ENCODE measurements around the gene RNF227. TPM values are rescaled to one million over a fixed set of nuclear protein-coding genes. Genes with fewer than 3 reads are reported as not detected.

The RNF227 gene
- total and polyA plus RNA-seq, 2 of the 8 experiments (the other 6 are each of a cell fraction or from before 2014, with no cell fraction given): 0.63 to 1.7 TPM

DNA sequence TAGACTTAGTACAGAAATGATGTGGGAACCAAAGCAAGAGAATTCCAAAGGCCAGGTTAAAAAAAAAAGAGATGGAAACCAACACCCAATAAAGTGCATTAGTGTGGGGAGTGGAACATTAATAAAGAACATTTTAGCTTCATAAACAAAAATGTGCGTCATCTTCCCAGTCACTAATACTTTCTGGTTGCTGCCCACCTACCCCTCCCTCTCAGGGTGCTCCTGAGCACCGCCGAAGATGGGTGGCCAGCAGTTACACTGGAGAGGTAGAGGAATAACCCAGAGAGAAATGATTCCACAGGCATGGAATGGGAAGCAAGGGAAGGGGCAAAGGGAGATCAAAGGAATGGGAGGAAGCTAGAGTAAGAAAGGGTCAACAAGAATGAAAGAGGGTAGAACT is 33.5 kb downstream of the RNF227 start:
- Histone ChIP-seq H4K20me1 (replicated peaks in 1 of 2; ENCODE audit: control insufficient read depth in 1 of 2, insufficient read depth in 2 of 2, low read length in 2 of 2) (no peaks in the 10 kb centered on the region), H2AFZ (ENCODE audit: low read length) (no peak overlapping the region), H3K9ac (replicated peaks in 1 of 4; ENCODE audit: extremely low read depth in 1 of 4, low read depth in 3 of 4, low read length in 3 of 4) (no peak overlapping the region), H3K23me2 (ENCODE audit: low read depth, low read length) (peaks cover 18% of the 10 kb centered on the region; the same call in 1 of the 2 replicates), H2BK15ac (ENCODE audit: low read length) (no peak overlapping the region), H2BK12ac (ENCODE audit: low read depth, low read length) (no peak overlapping the region), H3K36me3 (ENCODE audit: control insufficient read depth in 2 of 4, insufficient read depth in 4 of 4, low read length in 3 of 4) (peaks cover 3 to 10% (median 5%) of the 10 kb centered on the region in 4 experiments; a peak in 5 of 8 replicates), H4K8ac (ENCODE audit: extremely low read depth, insufficient read depth, low read length) (no peak overlapping the region), H4K5ac (ENCODE audit: insufficient read length, low read depth, low read length) (no peak overlapping the region), H2BK120ac (replicated peaks; ENCODE audit: low read depth, low read length) (no peak overlapping the region), H3K27ac (ENCODE audit: low read depth, low read length) (no peak overlapping the region), H3K79me2 (ENCODE audit: control insufficient read depth in 1 of 2, insufficient read depth in 2 of 2, low read length in 2 of 2) (no peaks in the 10 kb centered on the region), H3K23ac (ENCODE audit: insufficient read length) (no peak overlapping the region), H2BK5ac (ENCODE audit: low read depth, low read length) (no peak overlapping the region), H3K4ac (replicated peaks; ENCODE audit: insufficient read length, low read depth, low read length) (no peak overlapping the region), H3K27me3 (replicated peaks in 1 of 4; ENCODE audit: control insufficient read depth in 3 of 4, extremely low read depth in 1 of 4, insufficient read depth in 3 of 4, low read length in 3 of 4) (peaks cover 0 to 10% (median 3%) of the 10 kb centered on the region in 4 experiments; a peak in 3 of 7 replicates), H3K4me3 (ENCODE audit: extremely low read depth in 1 of 4, insufficient read depth in 2 of 4, low read depth in 3 of 4, low read length in 4 of 4) (no peak overlapping the region), H3K79me1 (ENCODE audit: low read depth, low read length) (no peaks in the 10 kb centered on the region), H2BK20ac (ENCODE audit: low read length) (no peak overlapping the region), H3K4me1 (replicated peaks in 1 of 4; ENCODE audit: control insufficient read depth in 3 of 4, insufficient read depth in 4 of 4, low read length in 3 of 4) (peaks cover 0 to 10% (median 4%) of the 10 kb centered on the region in 4 experiments; a peak in 5 of 7 replicates), H2AK5ac (ENCODE audit: low read depth, low read length) (no peak overlapping the region), H4K91ac (replicated peaks; ENCODE audit: insufficient read length, low read length) (no peak overlapping the region), H3K14ac (ENCODE audit: insufficient read length) (no peak overlapping the region), H3K9me3 (ENCODE audit: insufficient read depth in 2 of 2, low read depth in 1 of 2, low read length in 1 of 2) (no peaks in the 10 kb centered on the region), H3K4me2 (ENCODE audit: insufficient read depth in 1 of 2, low read depth in 2 of 2, low read length in 2 of 2) (no peak overlapping the region), H3K18ac (ENCODE audit: extremely low read depth, low read length) (no peak overlapping the region), H3K56ac (replicated peaks; ENCODE audit: insufficient read length, low read depth, low read length) (no peak overlapping the region)
- POLR2A ChIA-PET (ENCODE audit: partially characterized antibody): interaction anchor here (1.0 to 1.3 kb wide), 2 partner anchors 25 to 196 kb away, joined by 4 read pairs; partner anchors contain the start of gene NAA38
- DNase-seq (ENCODE audit: low read depth in 1 of 2, low spot score in 2 of 2) (no peak), FAIRE-seq (no peak)
- WGBS, 2 experiments (ENCODE audit: extremely low coverage in 1 of 2, insufficient coverage in 1 of 2, insufficient read length in 1 of 2, insufficient replicate concordance in 2 of 2, low coverage in 1 of 2, low lambda C conversion rate in 2 of 2, missing lambda C conversion rate in 1 of 2): 89% methylated on average over 3 of the region's 3 CpGs; no CpG with 5 or more reads in 1 of the 2 experiments
- CTCF ChIA-PET (ENCODE audit: partially characterized antibody): interaction anchor here (0.6 to 1.3 kb wide), 6 partner anchors 12 to 240 kb away, joined by 3 to 5 read pairs (median 3); no protein-coding TSS in a partner anchor
- no peak for TF ChIP-seq CHD2 (IDR thresholded peaks at IDR 0.05; ENCODE audit: low read length)
- no peak for TF ChIP-seq SRF (IDR thresholded peaks at IDR 0.05; ENCODE audit: low read depth, low read length)
- no peak for TF ChIP-seq SAP30 (IDR thresholded peaks at IDR 0.05; ENCODE audit: insufficient read depth, insufficient replicate concordance, low read length)
- no peak for TF ChIP-seq CEBPB (IDR thresholded peaks at IDR 0.05; ENCODE audit: low read depth, low read length)
- no peak for TF ChIP-seq MAFK (IDR thresholded peaks at IDR 0.05; ENCODE audit: low read depth, low read length)
- TF ChIP-seq PHF8 (conservative IDR thresholded peaks at IDR 0.05; ENCODE audit: low read depth, low read length): no peak
- TF ChIP-seq BACH1 (IDR thresholded peaks at IDR 0.05; ENCODE audit: low read length): no peak
- TF ChIP-seq TBP (IDR thresholded peaks at IDR 0.05; ENCODE audit: low read depth, low read length): no peak
- no peak for TF ChIP-seq KDM4A (IDR thresholded peaks at IDR 0.05; ENCODE audit: low read depth, low read length, severe bottlenecking)
- TF ChIP-seq POLR2A (IDR thresholded peaks at IDR 0.05; ENCODE audit: control extremely low read depth in 1 of 2, low read depth in 2 of 2, low read length in 2 of 2): no peak
- no peak for TF ChIP-seq NRF1 (IDR thresholded peaks at IDR 0.05; ENCODE audit: low read depth, low read length)
- TF ChIP-seq, protein P1, sequence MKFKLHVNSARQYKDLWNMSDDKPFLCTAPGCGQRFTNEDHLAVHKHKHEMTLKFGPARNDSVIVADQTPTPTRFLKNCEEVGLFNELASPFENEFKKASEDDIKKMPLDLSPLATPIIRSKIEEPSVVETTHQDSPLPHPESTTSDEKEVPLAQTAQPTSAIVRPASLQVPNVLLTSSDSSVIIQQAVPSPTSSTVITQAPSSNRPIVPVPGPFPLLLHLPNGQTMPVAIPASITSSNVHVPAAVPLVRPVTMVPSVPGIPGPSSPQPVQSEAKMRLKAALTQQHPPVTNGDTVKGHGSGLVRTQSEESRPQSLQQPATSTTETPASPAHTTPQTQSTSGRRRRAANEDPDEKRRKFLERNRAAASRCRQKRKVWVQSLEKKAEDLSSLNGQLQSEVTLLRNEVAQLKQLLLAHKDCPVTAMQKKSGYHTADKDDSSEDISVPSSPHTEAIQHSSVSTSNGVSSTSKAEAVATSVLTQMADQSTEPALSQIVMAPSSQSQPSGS (IDR thresholded peaks at IDR 0.05; ENCODE audit: low read length): no peak
- no peak for TF ChIP-seq KDM1A (IDR thresholded peaks at IDR 0.05; ENCODE audit: borderline replicate concordance, low read length)

Measured in H1 (cell line).